AG04449 (cell line): ENCODE data around the gene SNRPA.

Experiments
- CTCF ChIA-PET: fragments of 350-600 bp; formaldehyde crosslinking; extraction: SDS; loops from one replicate; lab custom pipeline; 2021; ENCODE audit warnings: antibody characterized with exemption; lab: Yijun Ruan, JAX
- POLR2A ChIA-PET: fragments of 400-600, 350-600 bp; formaldehyde crosslinking; extraction: SDS; loops from one replicate; lab custom pipeline; 2020; ENCODE audit warnings: antibody characterized with exemption, inconsistent platforms; lab: Yijun Ruan, JAX
- DNase-seq: peaks from one replicate; pipeline ENCODE4 v3.0.0-alpha.2; 2010; ENCODE audit warnings: low read depth, low spot score
- H3K4me3 ChIP-seq: 2 replicates; pipeline ENCODE4 v1.5.1; 2011; ENCODE audit warnings: low read depth, mild to moderate bottlenecking, control low read depth, low read length
- CTCF ChIP-seq: IDR thresholded peaks from one replicate; pipeline ENCODE4 v1.5.1; 2011; ENCODE audit warnings: mild to moderate bottlenecking, moderate library complexity, low read length, control low read depth, inconsistent platforms; ENCODE audit not compliant: insufficient read depth; ENCODE audit errors: missing control alignments

The SNRPA gene

GRCh38 chr19:40785526-40785925, 34.5 kb downstream of the SNRPA start:
- CTCF ChIA-PET: interaction anchor here (2.8 kb wide), 1 partner anchor 12 kb away, joined by 13 read pairs; the partner anchor contains the start of gene EGLN2
- POLR2A ChIA-PET: interaction anchor here (1.4 kb wide), 1 partner anchor 13 kb away, joined by 4 read pairs; the partner anchor contains the start of gene EGLN2

GRCh38 chr19:40786060-40787037, 35.3 kb downstream of the SNRPA start:
- H3K4me3 ChIP-seq: no peak overlapping the region
- ChIA-PET CTCF (interaction anchor here (0.8 to 2.8 kb wide), 4 partner anchors 9 to 123 kb away, joined by 3 to 13 read pairs (median 4); partner anchors contain the start of gene EGLN2), POLR2A (interaction anchor here (1.3 to 1.4 kb wide), 2 partner anchors 8 to 12 kb away, joined by 4 to 5 read pairs; partner anchors contain the start of genes EGLN2 and RAB4B)
- no peak for DNase-seq
- TF ChIP-seq CTCF: no peak

More at GRCh38 chr19:40785526-40785925, 34.5 kb downstream of the SNRPA start:
- no peak overlapping the region for H3K4me3 ChIP-seq
- no peak for DNase-seq
- TF ChIP-seq CTCF: no peak

- TF ChIP-seq CTCF: no peak
- DNase-seq: no peak
- ChIA-PET CTCF (interaction anchor here (0.8 kb wide), 1 partner anchor 13 kb away, joined by 3 read pairs; no protein-coding TSS in a partner anchor), POLR2A (no interaction called here)
- H3K4me3 ChIP-seq: no peak overlapping the region
Measured at GRCh38 chr19:40791349-40791748, 40.3 kb downstream of the SNRPA start.

GRCh38 chr19:40791996-40792395, 41.0 kb downstream of the SNRPA start:
- no peak for DNase-seq
- ChIA-PET CTCF (interaction anchor here (0.8 kb wide), 1 partner anchor 13 kb away, joined by 3 read pairs; no protein-coding TSS in a partner anchor), POLR2A (no interaction called here)
- H3K4me3 ChIP-seq: no peak overlapping the region
- no peak for TF ChIP-seq CTCF

GRCh38 chr19:40797166-40797962, 46.4 kb downstream of the SNRPA start:
- no peak overlapping the region; the same call in 1 of the 2 replicates for H3K4me3 ChIP-seq
- POLR2A ChIA-PET: interaction anchor here (0.5 kb wide), 1 partner anchor 401 kb away, joined by 3 read pairs; no protein-coding TSS in a partner anchor
- DNase-seq: no peak
- CTCF ChIA-PET: interaction anchor here (1.8 to 3.9 kb wide), 4 partner anchors 9 to 135 kb away, joined by 8 to 23 read pairs (median 10); partner anchors contain the start of gene RAB4B
- no peak for TF ChIP-seq CTCF
